HTERT RPE-1 (cell line): ENCODE measurements around the gene GRAMD1A.

Source experiments
- in situ Hi-C: fragments of 300-500 bp; cut with MboI; formaldehyde crosslinking; loops from 4 replicates; pipeline ENCODE4 v1.14.3; 2020; ENCODE audit warnings: low sequenced_read_pairs

The GRAMD1A gene

GRCh38 chr19:35069696-35070095 lies 69.6 kb downstream of the GRAMD1A start:
- in situ Hi-C loops: no loop called here

DNA sequence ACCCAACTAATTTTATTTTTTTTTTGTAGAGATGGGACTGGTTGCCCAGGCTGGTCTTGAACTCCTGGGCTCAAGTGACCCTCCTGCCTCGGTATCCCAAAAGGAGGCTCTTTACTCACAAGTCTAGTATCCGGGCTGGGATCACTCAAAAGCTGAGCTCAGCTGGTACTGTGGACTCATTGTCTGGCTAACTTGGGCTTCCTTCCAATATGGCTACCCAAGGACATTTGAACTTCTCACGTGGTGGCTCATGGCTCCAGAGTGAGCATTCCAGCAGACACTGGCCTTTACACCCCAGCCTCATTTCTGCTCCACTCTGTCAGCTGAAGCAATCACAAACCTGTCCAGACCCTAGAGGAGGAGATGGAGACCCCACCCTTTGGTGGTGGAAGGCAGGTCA lies 70.3 kb downstream of the GRAMD1A start:
- in situ Hi-C loops: no loop called here

DNA sequence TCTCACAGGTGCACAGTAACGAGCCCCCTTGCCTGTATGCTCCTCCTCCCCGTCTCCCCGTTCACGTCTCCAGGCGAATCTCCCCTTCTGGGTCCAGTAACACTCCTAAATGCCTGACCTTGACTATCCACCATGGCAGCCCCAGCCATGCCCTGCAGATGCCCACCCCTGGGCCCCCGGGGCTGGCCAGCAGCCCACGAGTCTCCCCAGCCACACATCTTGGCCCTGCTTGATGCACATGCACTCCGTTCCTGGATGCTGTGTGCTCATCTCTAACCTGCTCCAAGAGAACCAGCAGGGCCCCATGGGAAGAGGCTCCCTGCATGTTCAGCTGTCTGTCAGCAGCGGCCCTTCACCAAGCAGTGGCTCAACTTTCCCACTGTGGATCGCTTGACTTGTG lies 73.4 kb downstream of the GRAMD1A start:
- in situ Hi-C loops: no loop called here

GRCh38 chr19:35073941-35074340 lies 73.8 kb downstream of the GRAMD1A start:
- in situ Hi-C loops: no loop called here

GRCh38 chr19:35074426-35075201 lies 74.5 kb downstream of the GRAMD1A start:
- in situ Hi-C loops: no loop called here

DNA sequence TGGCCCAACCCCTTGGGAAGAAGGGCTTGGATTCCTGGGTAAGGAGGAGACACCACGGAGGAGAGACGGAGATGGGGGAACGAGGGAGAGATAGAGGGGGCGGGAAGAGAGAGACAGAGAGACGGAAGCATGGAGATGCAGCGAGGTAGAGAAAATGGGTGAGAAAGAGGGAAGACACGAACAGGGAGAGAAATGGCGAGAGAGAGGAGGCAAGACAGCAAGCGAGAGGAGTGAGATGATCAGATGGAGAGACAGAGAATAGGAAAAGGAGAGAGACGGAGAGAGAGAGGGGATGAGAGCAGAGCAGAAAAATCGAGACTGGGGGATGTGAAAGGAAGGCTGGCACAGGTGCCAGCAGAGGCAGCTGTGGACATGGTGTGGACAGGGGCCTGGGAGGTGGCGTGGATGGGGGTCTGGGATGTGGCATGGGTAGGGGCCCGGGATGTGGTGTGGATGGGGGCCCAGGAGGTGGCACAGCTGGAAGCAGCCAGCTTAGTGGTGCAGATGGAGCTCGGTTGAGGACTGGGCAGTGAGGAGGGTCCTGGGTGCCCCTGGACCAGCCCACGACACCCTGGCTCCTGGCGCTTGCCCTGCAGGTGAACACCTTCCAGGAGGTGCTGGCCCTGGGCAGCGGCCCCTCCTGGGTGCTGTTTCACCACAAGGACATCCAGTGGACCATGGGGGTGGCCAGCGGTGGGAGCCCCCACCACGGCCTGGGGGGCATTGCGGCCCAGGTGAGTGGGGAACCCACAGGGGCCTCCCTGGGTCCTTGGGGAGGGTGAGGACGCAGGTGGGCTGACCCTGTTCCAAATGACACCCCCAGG lies 75.3 kb downstream of the GRAMD1A start:
- in situ Hi-C loops: no loop called here

- in situ Hi-C loops: no loop called here
Measured at GRCh38 chr19:35076026-35076370, 75.9 kb downstream of the GRAMD1A start.
